Measurements from ENCODE around the gene RNF103. TPM values are rescaled to one million over a fixed set of nuclear protein-coding genes. Genes with fewer than 3 reads are reported as not detected.

RNF103 gene
- total RNA-seq, 1 donor from 2014 or later, result 41.2 TPM

DNA sequence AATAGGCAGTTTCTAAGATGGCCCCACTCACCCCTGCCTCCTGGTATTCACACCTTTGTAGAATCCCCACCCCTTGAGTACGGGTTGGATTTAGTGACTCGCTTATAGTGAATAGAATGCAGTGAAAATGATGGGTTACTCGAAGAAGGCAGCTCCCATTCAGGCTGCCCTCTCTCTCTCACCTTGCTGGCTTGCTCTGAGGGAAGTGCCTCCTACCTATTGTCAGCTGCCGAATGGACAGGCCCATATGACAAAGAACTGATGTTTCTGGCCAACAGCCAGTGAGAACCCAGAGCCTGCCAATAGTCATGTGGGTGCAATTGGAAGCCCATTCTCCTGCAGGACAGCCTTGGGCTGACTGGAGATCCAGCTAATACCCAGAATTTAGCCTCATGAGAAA lies 22.1 kb upstream of the RNF103 start:
- Mint-ChIP-seq H3K27me3 (ENCODE audit: low read depth) (no peaks in the 10 kb centered on the region), H3K9me3 (peaks cover 34% of the 10 kb centered on the region), H3K36me3 (peaks cover 8% of the 10 kb centered on the region), H3K4me1 (no peaks in the 10 kb centered on the region), H3K4me3 (no peak overlapping the region), H3K27ac (no peak overlapping the region)
- DNase-seq (ENCODE audit: low spot score in 2 of 2, unreplicated experiment in 2 of 2), result no peak
- TF ChIP-seq, protein P1, sequence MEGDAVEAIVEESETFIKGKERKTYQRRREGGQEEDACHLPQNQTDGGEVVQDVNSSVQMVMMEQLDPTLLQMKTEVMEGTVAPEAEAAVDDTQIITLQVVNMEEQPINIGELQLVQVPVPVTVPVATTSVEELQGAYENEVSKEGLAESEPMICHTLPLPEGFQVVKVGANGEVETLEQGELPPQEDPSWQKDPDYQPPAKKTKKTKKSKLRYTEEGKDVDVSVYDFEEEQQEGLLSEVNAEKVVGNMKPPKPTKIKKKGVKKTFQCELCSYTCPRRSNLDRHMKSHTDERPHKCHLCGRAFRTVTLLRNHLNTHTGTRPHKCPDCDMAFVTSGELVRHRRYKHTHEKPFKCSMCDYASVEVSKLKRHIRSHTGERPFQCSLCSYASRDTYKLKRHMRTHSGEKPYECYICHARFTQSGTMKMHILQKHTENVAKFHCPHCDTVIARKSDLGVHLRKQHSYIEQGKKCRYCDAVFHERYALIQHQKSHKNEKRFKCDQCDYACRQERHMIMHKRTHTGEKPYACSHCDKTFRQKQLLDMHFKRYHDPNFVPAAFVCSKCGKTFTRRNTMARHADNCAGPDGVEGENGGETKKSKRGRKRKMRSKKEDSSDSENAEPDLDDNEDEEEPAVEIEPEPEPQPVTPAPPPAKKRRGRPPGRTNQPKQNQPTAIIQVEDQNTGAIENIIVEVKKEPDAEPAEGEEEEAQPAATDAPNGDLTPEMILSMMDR (IDR thresholded peaks at IDR 0.05; ENCODE audit: unreplicated experiment), result no peak

DNA sequence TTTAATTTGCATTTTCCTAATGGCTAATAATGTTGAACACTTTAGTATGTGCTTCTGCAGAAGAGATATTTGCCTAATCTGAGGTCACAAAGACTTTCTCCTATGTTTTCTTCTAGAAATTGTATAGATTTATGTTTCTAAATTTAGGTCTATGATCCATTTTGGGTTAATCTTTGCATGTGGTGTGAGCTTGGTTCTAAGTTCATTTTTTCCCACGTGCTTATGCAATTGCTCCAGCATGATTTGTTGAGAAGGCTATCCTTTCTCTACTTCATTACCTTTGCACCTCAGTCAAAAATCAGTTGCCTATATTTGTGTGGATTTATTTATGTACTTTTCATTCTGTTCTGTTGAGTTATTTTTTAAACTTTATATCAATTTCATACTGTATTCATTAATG lies 15.0 kb upstream of the RNF103 start:
- H3K27me3 Mint-ChIP-seq (ENCODE audit: low read depth), result no peaks in the 10 kb centered on the region
- peaks cover 1% of the 10 kb centered on the region for H3K36me3 Mint-ChIP-seq
- peaks cover 26% of the 10 kb centered on the region for H3K9me3 Mint-ChIP-seq
- DNase-seq (ENCODE audit: low spot score in 2 of 2, unreplicated experiment in 2 of 2), result no peak
- no peak overlapping the region for H3K27ac Mint-ChIP-seq
- TF ChIP-seq, protein P1 (IDR thresholded peaks at IDR 0.05; ENCODE audit: unreplicated experiment), result no peak
- no peaks in the 10 kb centered on the region for H3K4me1 Mint-ChIP-seq
- H3K4me3 Mint-ChIP-seq, result no peak overlapping the region

DNA sequence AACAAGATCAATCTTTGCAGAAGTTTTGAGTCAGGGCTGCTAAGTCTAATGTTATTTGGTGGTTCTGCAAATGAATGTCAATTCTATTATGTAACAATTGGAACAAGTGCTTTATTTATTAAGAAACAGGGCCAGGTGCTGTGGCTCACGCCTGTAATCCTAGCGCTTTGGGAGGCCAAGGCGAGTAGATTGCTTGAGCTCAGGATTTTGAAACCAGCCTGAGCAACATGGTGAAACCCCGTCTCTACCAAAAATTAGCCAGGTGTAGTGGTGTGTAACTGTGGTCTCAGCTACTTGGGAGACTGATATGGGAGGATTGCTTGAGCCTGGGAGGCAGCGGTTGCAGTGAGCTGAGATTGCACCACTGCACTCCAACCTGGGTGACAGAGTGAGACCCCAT lies 13.2 kb upstream of the RNF103 start:
- Mint-ChIP-seq H3K27ac (no peak overlapping the region), H3K36me3 (peaks cover 1% of the 10 kb centered on the region)
- TF ChIP-seq, protein P1 (IDR thresholded peaks at IDR 0.05; ENCODE audit: unreplicated experiment), result no peak

DNA sequence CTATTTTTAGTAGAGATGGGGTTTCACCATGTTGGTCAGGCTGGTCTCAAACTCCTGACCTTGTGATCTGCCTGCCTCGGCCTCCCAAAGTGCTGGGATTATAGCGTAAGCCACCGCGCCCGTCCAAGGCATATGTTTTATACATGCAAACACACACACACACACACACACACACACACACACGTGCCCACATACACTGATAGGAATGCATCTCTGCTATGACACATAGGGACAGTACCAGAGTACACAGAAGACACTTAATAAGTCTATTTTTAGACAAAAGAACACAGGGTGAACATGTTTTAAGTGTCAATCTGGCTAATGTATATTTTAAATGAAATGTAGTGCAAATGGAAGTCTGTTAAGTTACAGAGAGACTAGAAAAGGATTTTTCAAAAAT lies 10.7 kb upstream of the RNF103 start:
- Mint-ChIP-seq H3K4me3 (no peak overlapping the region), H3K9me3 (peaks cover 10% of the 10 kb centered on the region), H3K27me3 (ENCODE audit: low read depth) (no peaks in the 10 kb centered on the region), H3K4me1 (peaks cover 9% of the 10 kb centered on the region), H3K36me3 (no peaks in the 10 kb centered on the region), H3K27ac (no peak overlapping the region)
- TF ChIP-seq, protein P1 (IDR thresholded peaks at IDR 0.05; ENCODE audit: unreplicated experiment), result no peak
- DNase-seq (ENCODE audit: low spot score in 2 of 2, unreplicated experiment in 2 of 2), result no peak

More for the DNA sequence above, 13.2 kb upstream of the RNF103 start:
- Mint-ChIP-seq H3K9me3 (peaks cover 21% of the 10 kb centered on the region), H3K4me3 (no peak overlapping the region), H3K4me1 (peaks cover 3% of the 10 kb centered on the region), H3K27me3 (ENCODE audit: low read depth) (no peaks in the 10 kb centered on the region)
- no peak for DNase-seq (ENCODE audit: low spot score in 2 of 2, unreplicated experiment in 2 of 2)

DNA sequence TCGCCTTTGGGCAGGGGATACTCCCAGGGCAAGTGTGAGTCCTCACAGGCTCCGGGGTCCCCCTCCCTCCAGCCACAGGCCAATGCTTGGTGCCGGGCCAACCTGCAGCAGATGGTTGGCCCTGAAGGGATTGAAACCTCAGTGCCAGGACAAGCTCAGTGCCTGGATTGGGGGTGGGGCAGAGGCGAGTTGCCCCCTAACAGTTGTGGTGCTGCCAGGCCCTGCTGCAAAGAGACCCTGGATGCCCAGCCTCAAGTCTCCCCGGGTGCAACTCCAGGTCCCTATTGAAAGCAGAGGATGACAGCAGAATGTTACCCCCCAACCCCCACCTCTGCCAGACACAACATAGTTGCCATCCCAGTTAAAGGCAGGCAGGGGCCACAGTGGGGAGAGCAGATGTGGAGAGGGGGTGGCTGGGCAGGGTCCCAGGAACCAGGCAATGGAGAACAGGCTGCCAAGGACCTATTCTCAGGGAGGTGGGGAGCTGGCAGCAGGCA lies 9.5 kb upstream of the RNF103 start:
- TF ChIP-seq, protein P1 (IDR thresholded peaks at IDR 0.05; ENCODE audit: unreplicated experiment), result no peak
- no peak for DNase-seq (ENCODE audit: low spot score in 2 of 2, unreplicated experiment in 2 of 2)
- no peak overlapping the region for H3K4me3 Mint-ChIP-seq
- H3K27me3 Mint-ChIP-seq (ENCODE audit: low read depth), result no peaks in the 10 kb centered on the region
- no peak overlapping the region for H3K27ac Mint-ChIP-seq
- H3K36me3 Mint-ChIP-seq, result no peaks in the 10 kb centered on the region
- peaks cover 16% of the 10 kb centered on the region for H3K4me1 Mint-ChIP-seq
- no peaks in the 10 kb centered on the region for H3K9me3 Mint-ChIP-seq

DNA sequence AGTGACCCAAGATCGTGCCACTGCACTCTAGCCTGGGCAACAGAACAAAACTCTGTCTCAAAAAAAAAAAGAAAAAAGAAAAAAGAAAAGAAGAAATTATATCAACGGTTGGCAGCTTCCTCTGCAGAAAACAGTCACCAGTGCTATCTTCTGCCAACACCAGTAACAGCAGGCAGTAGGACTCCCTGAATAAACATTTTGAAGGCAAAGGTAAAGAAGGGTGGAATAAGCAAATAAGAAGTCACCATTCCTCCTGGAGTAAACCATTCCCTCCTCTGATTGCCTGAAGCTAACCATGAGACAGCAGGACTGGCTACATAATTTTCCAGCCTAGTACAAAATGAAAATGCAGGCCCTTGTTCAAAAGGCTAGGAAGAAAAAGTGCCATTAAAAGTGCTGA lies 9.0 kb upstream of the RNF103 start:
- H3K4me1 Mint-ChIP-seq, result peaks cover 18% of the 10 kb centered on the region
- H3K27me3 Mint-ChIP-seq (ENCODE audit: low read depth), result no peaks in the 10 kb centered on the region
- DNase-seq (ENCODE audit: low spot score in 2 of 2, unreplicated experiment in 2 of 2), result no peak
- H3K27ac Mint-ChIP-seq, result no peak overlapping the region
- no peaks in the 10 kb centered on the region for H3K36me3 Mint-ChIP-seq
- no peak overlapping the region for H3K4me3 Mint-ChIP-seq
- no peaks in the 10 kb centered on the region for H3K9me3 Mint-ChIP-seq
- TF ChIP-seq, protein P1 (IDR thresholded peaks at IDR 0.05; ENCODE audit: unreplicated experiment), result no peak
